T-cell (primary cell): Measurements from ENCODE around the gene VSX2. TPM values are rescaled to one million over a fixed set of nuclear protein-coding genes. Genes with fewer than 3 reads are reported as not detected.
A peak's percentile ranks its signal among the peaks of the same experiment; 100 is the strongest.

Source experiments
- ATAC-seq, 4 experiments: fragments of 200-7000 bp in 3 of 4; fragments of 150-1000 bp in 1 of 4; cut with Tn5 transposase; replicated peaks in 1 of 4; 1 replicate in 3 of 4; 2 replicates in 1 of 4; pipeline ENCODE4 v1.10.0; 2021; ENCODE audit warnings: moderate library complexity in 3 of 4, mild to moderate bottlenecking in 2 of 4, moderate number of reproducible peaks in 1 of 4
- CTCF ChIA-PET, 2 donors: fragments of 300-600 bp; sonication (Branson Sonifier 250); formaldehyde crosslinking; loops; one replicate each; lab custom pipeline; 2022; ENCODE audit warnings: antibody characterized with exemption in 2 of 2; lab: Charles Lee
- POLR2A ChIA-PET, 2 donors: fragments of 300-600 bp; sonication (Branson Sonifier 250); formaldehyde crosslinking; loops; one replicate each; lab custom pipeline; 2022; ENCODE audit warnings: antibody characterized with exemption in 2 of 2; lab: Charles Lee
- DNase-seq, 35 experiments: peaks; one replicate each; pipeline versions ENCODE4 v3.0.0 to v3.0.0-alpha.2; 2013 to 2023
- H3K27ac ChIP-seq: one replicate; pipeline ENCODE4 v1.5.1; 2013; ENCODE audit warnings: low read length
- H3K27me3 ChIP-seq, 2 experiments: replicated peaks in 1 of 2; 1 replicate in 1 of 2; 2 replicates in 1 of 2; pipeline versions ENCODE4 v1.6.1 to v1.7.0; 2013; ENCODE audit warnings: low read length in 1 of 2, mixed read lengths in 1 of 2; ENCODE audit not compliant: control insufficient read depth in 2 of 2, insufficient read depth in 2 of 2; ENCODE audit errors: extremely low read depth in 1 of 2
- H3K36me3 ChIP-seq, 2 donors: 1 replicate in 1 of 2; 2 replicates in 1 of 2; pipeline versions ENCODE4 v1.6.1 to v1.7.0; 2013; ENCODE audit warnings: low read length in 1 of 2; ENCODE audit not compliant: control insufficient read depth in 2 of 2, insufficient read depth in 1 of 2; ENCODE audit errors: extremely low read depth in 1 of 2
- H3K4me1 ChIP-seq, 2 experiments: 1 replicate in 1 of 2; 2 replicates in 1 of 2; pipeline versions ENCODE4 v1.6.1 to v1.7.0; 2013; ENCODE audit warnings: low read length in 2 of 2, mixed read lengths in 1 of 2; ENCODE audit not compliant: insufficient read depth in 2 of 2, control insufficient read depth in 1 of 2; ENCODE audit errors: extremely low read depth in 1 of 2
- H3K4me3 ChIP-seq, 2 donors: 1 replicate in 1 of 2; 2 replicates in 1 of 2; pipeline versions ENCODE4 v1.5.1 to v1.7.0; 2013; ENCODE audit warnings: mild to moderate bottlenecking in 2 of 2, low read length in 1 of 2, moderate library complexity in 1 of 2; ENCODE audit not compliant: control insufficient read depth in 1 of 2; ENCODE audit errors: extremely low read depth in 1 of 2
- H3K9me3 ChIP-seq: 2 replicates; pipeline ENCODE4 v1.7.0; 2013
- H3K27ac Mint-ChIP-seq, 2 donors: one replicate each; pipeline ENCODE4 v1.8.0; 2020 to 2021; ENCODE audit warnings: mild to moderate bottlenecking in 2 of 2, mixed read lengths in 2 of 2
- H3K27me3 Mint-ChIP-seq, 2 donors: one replicate each; pipeline ENCODE4 v1.8.0; 2021 to 2022; ENCODE audit warnings: mixed read lengths in 2 of 2
- H3K36me3 Mint-ChIP-seq: one replicate; pipeline ENCODE4 v1.8.0; 2021; ENCODE audit warnings: mixed read lengths
- H3K4me1 Mint-ChIP-seq, 3 donors: one replicate each; pipeline ENCODE4 v1.8.0; 2020 to 2022; ENCODE audit warnings: mixed read lengths in 3 of 3, mild to moderate bottlenecking in 1 of 3
- H3K4me3 Mint-ChIP-seq, 3 donors: one replicate each; pipeline ENCODE4 v1.8.0; 2020 to 2022; ENCODE audit warnings: mild to moderate bottlenecking in 3 of 3, mixed read lengths in 3 of 3, moderate library complexity in 3 of 3
- H3K9me3 Mint-ChIP-seq, 3 donors: one replicate each; pipeline ENCODE4 v1.8.0; 2020 to 2022; ENCODE audit warnings: mixed read lengths in 3 of 3
- WGBS: methylation state at CpG from one replicate; pipeline ENCODE4 v1.1.5; 2013; ENCODE audit warnings: missing lambda C conversion rate; ENCODE audit not compliant: insufficient coverage; 5-methylcytosine and 5-hydroxymethylcytosine counted together
- total RNA-seq, 35 experiments: library from RNA in 6 of 35; stranded (reverse) in 6 of 35; fragments of 120-200 nt in 1 of 35; gene quantifications; one replicate each; pipeline versions ENCODE4 v1.2.1 to v1.2.4 and lab custom pipeline; 2013 to 2026

The VSX2 gene
- total RNA-seq, 5 donors from 2014 or later (not counting 1 experiment from before 2014, with no cell fraction given): not detected

GRCh38 chr14:74281069-74281468 lies 41.8 kb downstream of the VSX2 start:
- Mint-ChIP-seq H3K4me1 (no peaks in the 10 kb centered on the region), H3K36me3 (peaks cover 33% of the 10 kb centered on the region), H3K27me3 (no peaks in the 10 kb centered on the region), H3K4me3 (no peak overlapping the region), H3K27ac (no peak overlapping the region), H3K9me3 (peaks cover 8 to 13% (median 11%) of the 10 kb centered on the region in 3 donors)
- no peak overlapping the region for H3K27ac ChIP-seq
- WGBS: 96% methylated on average over 2 of the region's 2 CpGs
- ChIA-PET CTCF (interaction anchor here in 1 of 2 donors (0.6 kb wide), 1 partner anchor 30 kb away, joined by 4 read pairs; no protein-coding TSS in a partner anchor), POLR2A (no interaction called here)
- H3K36me3 ChIP-seq: peaks cover 5 to 21% of the 10 kb centered on the region in 2 donors
- no peak for ATAC-seq
- H3K4me1 ChIP-seq: no peaks in the 10 kb centered on the region
- H3K4me3 ChIP-seq: no peak overlapping the region
- H3K9me3 ChIP-seq: no peaks in the 10 kb centered on the region
- peaks cover 0 to 2% of the 10 kb centered on the region in 2 experiments for H3K27me3 ChIP-seq
- DNase-seq: no peak

DNA sequence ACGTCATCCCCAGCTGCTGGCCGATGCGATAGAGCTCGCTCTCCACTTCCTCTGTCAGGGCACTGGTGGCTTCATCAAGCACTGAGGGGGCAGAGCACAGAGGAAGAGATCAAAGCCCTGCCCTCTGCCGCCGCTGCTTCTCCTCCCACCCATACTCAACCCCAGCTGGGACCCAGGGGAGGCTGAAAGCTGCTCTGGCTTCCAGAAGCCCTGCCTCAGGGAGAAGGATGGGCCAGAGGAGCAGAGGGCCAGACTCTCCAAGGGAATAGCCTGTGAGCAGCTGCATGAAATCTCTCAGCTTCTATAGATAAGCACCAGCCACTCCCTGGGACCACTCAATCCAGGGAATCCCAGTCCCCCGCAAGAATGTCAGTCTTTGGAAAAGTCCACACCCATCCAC lies 47.5 kb downstream of the VSX2 start:
- peaks cover 18 to 68% of the 10 kb centered on the region in 2 donors for H3K36me3 ChIP-seq

DNA sequence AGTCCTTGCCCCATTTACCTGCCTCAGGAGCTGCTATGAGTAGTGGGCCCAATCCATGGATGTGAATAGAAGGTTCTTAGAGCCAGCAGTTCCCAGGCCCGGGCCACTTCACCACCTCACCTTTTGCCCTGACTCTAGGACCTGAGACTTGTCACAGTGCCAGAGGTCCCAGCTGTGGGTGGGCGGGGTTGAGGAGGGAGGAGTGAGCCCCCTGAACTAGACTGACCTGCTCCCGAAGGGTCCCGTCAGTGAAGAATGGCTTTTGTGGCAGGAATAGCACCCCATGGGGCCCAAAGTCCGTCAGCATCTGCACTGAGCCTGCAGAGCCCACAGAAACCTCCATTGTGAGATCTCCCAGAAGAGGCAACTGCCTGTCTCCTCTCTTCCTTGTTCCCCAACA lies 50.6 kb downstream of the VSX2 start:
- no peak overlapping the region for H3K4me3 ChIP-seq
- no peaks in the 10 kb centered on the region for H3K4me1 ChIP-seq
- Mint-ChIP-seq H3K36me3 (peaks cover 44% of the 10 kb centered on the region), H3K27me3 (no peaks in the 10 kb centered on the region), H3K9me3 (no peaks in the 10 kb centered on the region), H3K27ac (no peak overlapping the region), H3K4me1 (peaks cover 0 to 3% (median 1%) of the 10 kb centered on the region in 3 donors), H3K4me3 (no peak overlapping the region)
- DNase-seq (no peak), ATAC-seq (no peak)
- H3K36me3 ChIP-seq: peaks cover 21 to 81% of the 10 kb centered on the region in 2 donors
- H3K27me3 ChIP-seq: no peaks in the 10 kb centered on the region
- POLR2A ChIA-PET: no interaction called here
- CTCF ChIA-PET: no interaction called here
- H3K9me3 ChIP-seq: no peaks in the 10 kb centered on the region
- WGBS: 100% methylated on average over 1 of the region's 5 CpGs
- H3K27ac ChIP-seq: no peak overlapping the region

More for the DNA sequence above, 47.5 kb downstream of the VSX2 start:
- ChIA-PET CTCF (interaction anchor here (0.6 to 1.1 kb wide), 2 partner anchors 11 to 62 kb away, joined by 3 to 5 read pairs; no protein-coding TSS in a partner anchor), POLR2A (no interaction called here)
- H3K4me3 Mint-ChIP-seq: no peak overlapping the region
- Histone ChIP-seq H3K27me3 (no peaks in the 10 kb centered on the region), H3K4me1 (no peaks in the 10 kb centered on the region), H3K4me3 (no peak overlapping the region), H3K9me3 (no peaks in the 10 kb centered on the region), H3K27ac (no peak overlapping the region)
- H3K27me3 Mint-ChIP-seq: no peaks in the 10 kb centered on the region
- H3K27ac Mint-ChIP-seq: no peak overlapping the region
- no peak for ATAC-seq
- no peaks in the 10 kb centered on the region for H3K4me1 Mint-ChIP-seq
- DNase-seq: no peak
- 98% methylated on average over 6 of the region's 7 CpGs for WGBS
- H3K9me3 Mint-ChIP-seq: no peaks in the 10 kb centered on the region
- peaks cover 47% of the 10 kb centered on the region for H3K36me3 Mint-ChIP-seq

GRCh38 chr14:74290415-74290814 lies 51.2 kb downstream of the VSX2 start:
- Histone ChIP-seq H3K27me3 (no peaks in the 10 kb centered on the region), H3K36me3 (peaks cover 21 to 84% of the 10 kb centered on the region in 2 donors), H3K9me3 (no peaks in the 10 kb centered on the region), H3K4me3 (no peak overlapping the region), H3K4me1 (no peaks in the 10 kb centered on the region), H3K27ac (no peak overlapping the region)
- 90% methylated on average over 2 of the region's 7 CpGs for WGBS
- CTCF ChIA-PET: interaction anchor here in 1 of 2 donors (0.6 to 0.7 kb wide), 2 partner anchors 52 to 70 kb away, joined by 3 to 5 read pairs; no protein-coding TSS in a partner anchor
- POLR2A ChIA-PET: no interaction called here
- DNase-seq: peak in 3 of 35 experiments; percentile 8 to 44 (median 10)
- Mint-ChIP-seq H3K9me3 (no peaks in the 10 kb centered on the region), H3K36me3 (peaks cover 46% of the 10 kb centered on the region), H3K4me1 (peaks cover 0 to 3% (median 1%) of the 10 kb centered on the region in 3 donors), H3K27me3 (no peaks in the 10 kb centered on the region), H3K4me3 (no peak overlapping the region), H3K27ac (no peak overlapping the region)
- ATAC-seq: peak in 1 of 4 experiments; percentile 27

- DNase-seq (no peak), ATAC-seq (no peak)
- H3K27me3 Mint-ChIP-seq: no peaks in the 10 kb centered on the region
- H3K36me3 Mint-ChIP-seq: peaks cover 41% of the 10 kb centered on the region
- Histone ChIP-seq H3K4me3 (no peak overlapping the region), H3K9me3 (no peaks in the 10 kb centered on the region), H3K27ac (no peak overlapping the region), H3K27me3 (no peaks in the 10 kb centered on the region), H3K4me1 (no peaks in the 10 kb centered on the region), H3K36me3 (peaks cover 13 to 86% of the 10 kb centered on the region in 2 donors)
- ChIA-PET CTCF (no interaction called here), POLR2A (interaction anchor here in 1 of 2 donors (0.6 kb wide), 1 partner anchor 319 kb away, joined by 3 read pairs; no protein-coding TSS in a partner anchor)
- H3K4me1 Mint-ChIP-seq: peaks cover 0 to 8% (median 1%) of the 10 kb centered on the region in 3 donors
- 92% methylated on average over 7 of the region's 11 CpGs for WGBS
- no peak overlapping the region for H3K4me3 Mint-ChIP-seq
- no peaks in the 10 kb centered on the region for H3K9me3 Mint-ChIP-seq
- H3K27ac Mint-ChIP-seq: no peak overlapping the region
These were observed 52.8 kb downstream of the VSX2 start for GRCh38 chr14:74292061-74292460.

- H3K27ac ChIP-seq: no peak overlapping the region
- CTCF ChIA-PET: interaction anchor here in 1 of 2 donors (0.6 kb wide), 1 partner anchor 1711 kb away, joined by 3 read pairs; no protein-coding TSS in a partner anchor
- H3K27me3 ChIP-seq: no peaks in the 10 kb centered on the region
- Mint-ChIP-seq H3K4me1 (peaks cover 1 to 9% (median 2%) of the 10 kb centered on the region in 3 donors), H3K4me3 (no peak overlapping the region), H3K27me3 (no peaks in the 10 kb centered on the region), H3K9me3 (no peaks in the 10 kb centered on the region), H3K36me3 (peaks cover 42% of the 10 kb centered on the region), H3K27ac (no peak overlapping the region)
- H3K4me1 ChIP-seq: no peaks in the 10 kb centered on the region
- no CpG with 5 or more reads among the region's 2 CpGs for WGBS
- no peaks in the 10 kb centered on the region for H3K9me3 ChIP-seq
- ATAC-seq (no peak), DNase-seq (no peak)
- H3K36me3 ChIP-seq: peaks cover 17 to 83% of the 10 kb centered on the region in 2 donors
- no peak overlapping the region for H3K4me3 ChIP-seq
- POLR2A ChIA-PET: no interaction called here
These were observed 54.4 kb downstream of the VSX2 start for GRCh38 chr14:74293606-74294005.
